HCT116 (cell line): ENCODE measurements around the gene WDR88. TPM values are rescaled to one million over a fixed set of nuclear protein-coding genes. Genes with fewer than 3 reads are reported as not detected.

Experiments used
- ATAC-seq: fragments of 200-7000 bp; cut with Tn5 transposase; 2 replicates; pipeline ENCODE4 v1.9.1; 2020; ENCODE audit warnings: mild to moderate bottlenecking, moderate library complexity
- Bru-seq: library from RNA; stranded (reverse); fragments of 400-500 nt; gene quantifications from one replicate; lab custom pipeline; 2021; lab: Mats Ljungman, UMichigan
- BruChase-seq, 2 experiments: library from RNA; stranded (reverse); fragments of 400-500 nt; gene quantifications; one replicate each; lab custom pipeline; 2021; lab: Mats Ljungman, UMichigan
- BruUV-seq: library from RNA; stranded (reverse); fragments of 400-500 nt; replicated peaks from 2 replicates; lab custom pipeline; 2021; lab: Mats Ljungman, UMichigan
- CTCF ChIA-PET: fragments of 300-600 bp; sonication (Branson Sonifier 250); formaldehyde crosslinking; loops from one replicate; lab custom pipeline; 2021; ENCODE audit warnings: antibody characterized with exemption; lab: Charles Lee
- POLR2A ChIA-PET: fragments of 300-600, 350-600 bp; sonication (Branson Sonifier 250); formaldehyde crosslinking; loops from one replicate; lab custom pipeline; 2021; ENCODE audit warnings: antibody characterized with exemption; lab: Charles Lee
- RAD21 ChIA-PET, 2 experiments: fragments of 300-600 bp; sonication (Branson Sonifier 250); formaldehyde crosslinking; loops; one replicate each; lab custom pipeline; 2023; ENCODE audit warnings: low total read pairs in 2 of 2; ENCODE audit not compliant: uncharacterized antibody in 2 of 2, unreplicated experiment in 2 of 2, low non-redundant PET in 1 of 2; lab: Charles Lee
- DNase-seq: peaks from one replicate; pipeline ENCODE4 v3.0.0-alpha.2; 2010; ENCODE audit warnings: low read depth, low spot score
- H2AFZ ChIP-seq: fragments of 200-600 bp; shearing (Covaris generic), sonication (generic); 2 replicates; pipeline ENCODE4 v1.6.1; 2017; ENCODE audit warnings: low read depth, mixed run types, mixed read lengths, antibody characterized with exemption, low read length; ENCODE audit not compliant: poor library complexity, severe bottlenecking
- H3K27ac ChIP-seq: 2 replicates; pipeline ENCODE4 v1.5.1; 2012; ENCODE audit warnings: low read depth, low read length
- H3K27me3 ChIP-seq: fragments of 200-600 bp; sonication (generic); 2 replicates; pipeline ENCODE4 v1.6.1; 2016; ENCODE audit warnings: mixed run types, low read length, mixed read lengths; ENCODE audit not compliant: insufficient read depth
- H3K36me3 ChIP-seq, 2 experiments: fragments of 200-500 bp in 1 of 2; fragments of 200-600 bp in 1 of 2; sonication (Bioruptor generic) in 1 of 2; sonication (generic) in 1 of 2; 2 replicates each; pipeline versions ENCODE4 v1.5.1 to v1.6.1; 2014 to 2016; ENCODE audit warnings: low read length in 2 of 2, inconsistent platforms in 1 of 2, mixed read lengths in 1 of 2, mixed run types in 1 of 2; ENCODE audit not compliant: insufficient read depth in 2 of 2, control insufficient read depth in 1 of 2
- H3K4me1 ChIP-seq, 2 experiments: fragments of 200-600 bp in 1 of 2; sonication (generic) in 1 of 2; 2 replicates each; pipeline versions ENCODE4 v1.5.1 to v1.6.1; 2012 to 2017; ENCODE audit warnings: low read length in 2 of 2, inconsistent platforms in 1 of 2, mild to moderate bottlenecking in 1 of 2, mixed read lengths in 1 of 2, mixed run types in 1 of 2, moderate library complexity in 1 of 2; ENCODE audit not compliant: insufficient read depth in 2 of 2, control insufficient read depth in 1 of 2
- H3K4me2 ChIP-seq: fragments of 200-600 bp; sonication (generic); 2 replicates; pipeline ENCODE4 v1.6.1; 2017; ENCODE audit warnings: mixed run types, low read length, mixed read lengths
- H3K4me3 ChIP-seq, 2 experiments: fragments of 200-600 bp in 1 of 2; sonication (generic) in 1 of 2; replicated peaks in 1 of 2; 2 replicates each; pipeline ENCODE4 v1.5.1; 2011 to 2016; ENCODE audit warnings: low read length in 2 of 2, control low read depth in 1 of 2, low read depth in 1 of 2, mild to moderate bottlenecking in 1 of 2, mixed read lengths in 1 of 2, mixed run types in 1 of 2
- H3K79me2 ChIP-seq: fragments of 200-600 bp; sonication (generic); 2 replicates; pipeline ENCODE4 v1.6.1; 2017; ENCODE audit warnings: mild to moderate bottlenecking, mixed run types, low read length, moderate library complexity, mixed read lengths; ENCODE audit not compliant: insufficient read depth
- H3K9ac ChIP-seq: fragments of 200-600 bp; sonication (generic); 2 replicates; pipeline ENCODE4 v1.6.1; 2016; ENCODE audit warnings: low read length, mixed read lengths
- H3K9me2 ChIP-seq: fragments of 200-600 bp; sonication (generic), shearing (Covaris generic); 2 replicates; pipeline ENCODE4 v1.6.1; 2017; ENCODE audit warnings: mixed run types, mild to moderate bottlenecking, moderate library complexity; ENCODE audit not compliant: insufficient read depth
- H3K9me3 ChIP-seq, 2 experiments: fragments of 200-500 bp in 1 of 2; fragments of 200-600 bp in 1 of 2; sonication (Bioruptor generic) in 1 of 2; sonication (generic) in 1 of 2; 2 replicates each; pipeline ENCODE4 v1.6.1; 2014 to 2017; ENCODE audit warnings: low read length in 2 of 2, mixed read lengths in 2 of 2, inconsistent platforms in 1 of 2, low read depth in 1 of 2, mild to moderate bottlenecking in 1 of 2, mixed run types in 1 of 2, moderate library complexity in 1 of 2; ENCODE audit not compliant: control insufficient read depth in 1 of 2, insufficient read depth in 1 of 2
- H4K20me1 ChIP-seq: fragments of 200-600 bp; sonication (generic), shearing (Covaris generic); 2 replicates; pipeline ENCODE4 v1.6.1; 2017; ENCODE audit warnings: mixed run types, mild to moderate bottlenecking, moderate library complexity; ENCODE audit not compliant: insufficient read depth
- ATF3 ChIP-seq: IDR thresholded peaks from 2 replicates; pipeline ENCODE4 v1.6.1; 2012
- CBX3 ChIP-seq: IDR thresholded peaks from 2 replicates; pipeline ENCODE4 v1.6.1; 2012; ENCODE audit warnings: low read depth
- CEBPB ChIP-seq: IDR thresholded peaks from 2 replicates; pipeline ENCODE4 v1.6.1; 2012; ENCODE audit warnings: low read depth
- CTCF ChIP-seq, 3 experiments: fragments of 200-600 bp in 1 of 3; sonication (generic) in 1 of 3; IDR thresholded peaks in 2 of 3; conservative IDR thresholded peaks in 1 of 3; 2 replicates each; pipeline ENCODE4 v1.5.1; 2012 to 2017; ENCODE audit warnings: low read depth in 2 of 3, low read length in 2 of 3, antibody characterized with exemption in 1 of 3, borderline replicate concordance in 1 of 3, control low read depth in 1 of 3, mild to moderate bottlenecking in 1 of 3, mixed read lengths in 1 of 3, mixed run types in 1 of 3, moderate library complexity in 1 of 3; ENCODE audit not compliant: insufficient read depth in 1 of 3
- EGR1 ChIP-seq: IDR thresholded peaks from 2 replicates; pipeline ENCODE4 v1.6.1; 2012; ENCODE audit warnings: low read depth
- EZH2 ChIP-seq: fragments of 200-600 bp; sonication (generic); IDR thresholded peaks from 2 replicates; pipeline ENCODE4 v1.6.1; 2017; ENCODE audit warnings: antibody characterized with exemption, mixed run types
- EZH2phosphoT487 ChIP-seq: fragments of 200-600 bp; IDR thresholded peaks from 2 replicates; pipeline ENCODE4 v1.6.1; 2018; ENCODE audit warnings: antibody characterized with exemption, borderline replicate concordance
- MAX ChIP-seq: IDR thresholded peaks from 2 replicates; pipeline ENCODE4 v1.6.1; 2012
- POLR2A ChIP-seq: IDR thresholded peaks from 2 replicates; pipeline ENCODE4 v1.7.0; 2011; ENCODE audit warnings: borderline replicate concordance; ENCODE audit not compliant: insufficient read depth, insufficient read length; ENCODE audit errors: extremely low read depth
- POLR2AphosphoS5 ChIP-seq: IDR thresholded peaks from 2 replicates; pipeline ENCODE4 v1.6.1; 2011; ENCODE audit warnings: mild to moderate bottlenecking, low read depth, low read length, moderate library complexity
- RAD21 ChIP-seq: IDR thresholded peaks from 2 replicates; pipeline ENCODE4 v1.6.1; 2012; ENCODE audit warnings: low read depth, mild to moderate bottlenecking
- REST ChIP-seq: IDR thresholded peaks from 2 replicates; pipeline ENCODE4 v1.6.1; 2012; ENCODE audit warnings: low read depth
- SP1 ChIP-seq: IDR thresholded peaks from 2 replicates; pipeline ENCODE4 v1.6.1; 2012; ENCODE audit warnings: low read depth
- YY1 ChIP-seq: IDR thresholded peaks from 2 replicates; pipeline ENCODE4 v1.6.1; 2011; ENCODE audit warnings: low read length, low read depth, moderate library complexity, mild to moderate bottlenecking; ENCODE audit not compliant: insufficient replicate concordance; ENCODE audit errors: extremely low read depth
- ZBTB33 ChIP-seq: IDR thresholded peaks from 2 replicates; pipeline ENCODE4 v1.6.1; 2011; ENCODE audit warnings: mild to moderate bottlenecking, low read length, moderate library complexity; ENCODE audit not compliant: insufficient replicate concordance; ENCODE audit errors: extremely low read depth
- ZNF274 ChIP-seq: fragments of 200-500 bp; sonication (Bioruptor generic); IDR thresholded peaks from 2 replicates; pipeline ENCODE4 v1.6.1; 2014; ENCODE audit warnings: mild to moderate bottlenecking, low read depth, low read length, inconsistent platforms
- intact Hi-C: fragments of 100-400 bp; cut with micrococcal nuclease; formaldehyde crosslinking; loops from 2 replicates; pipeline ENCODE4 v1.10.0; 2022
- long read RNA-seq: library from polyadenylated mRNA; unstranded; transcript quantifications from one replicate; pipeline ENCODE4 v2.0.0, GENCODE V29; 2021; ENCODE audit not compliant: unreplicated experiment
- polyA plus RNA-seq: library from polyadenylated mRNA; unstranded; fragments of >200 nt; gene quantifications from 2 replicates; pipeline ENCODE4 v1.2.1, GENCODE V29; 2012; ENCODE audit warnings: missing spikeins
- total RNA-seq: library from RNA; stranded (reverse); gene quantifications from one replicate; pipeline ENCODE4 v1.2.1, GENCODE V29; 2021; ENCODE audit not compliant: unreplicated experiment

Gene WDR88
- total RNA-seq (not detected), Bru-seq, nascent RNA (percentile 10 among the genes with signal in this experiment), BruChase-seq, experiment 1, labeled RNA remaining after a 6-hour chase (percentile 19 among the genes with signal in this experiment), BruChase-seq, experiment 2, labeled RNA remaining after a 2-hour chase (percentile 10 among the genes with signal in this experiment)
- polyA plus RNA-seq: 0.07 and 0.29 TPM in 2 replicates
- long read RNA-seq, partial matches to known transcripts: 0 of 3 reads
- long read RNA-seq, other reads (novel, unspliced or antisense): 3 of 3 reads

GRCh38 chr19:33132021-33132420 is at the start of gene WDR88:
TSS of gene WDR88 (plus strand) at chr19:33132114. CDS start at chr19:33132170, 56 bp downstream.
- no peaks in the 10 kb centered on the region for H3K9me2 ChIP-seq
- ChIA-PET POLR2A (no interaction called here), CTCF (interaction anchor here (1.4 kb wide), 1 partner anchor 52 kb away, joined by 4 read pairs; no protein-coding TSS in a partner anchor)
- no peak for ATAC-seq
- H3K79me2 ChIP-seq: no peaks in the 10 kb centered on the region
- H3K9ac ChIP-seq: no peak within 1 kb of the TSS
- H4K20me1 ChIP-seq: no peaks in the 10 kb centered on the region
- H3K36me3 ChIP-seq: peaks cover 0 to under 1% of the 10 kb centered on the region in 2 experiments; a peak in 1 of 4 replicates
- no peak within 1 kb of the TSS for H3K4me2 ChIP-seq
- BruUV-seq: no TSS peak
- intact Hi-C loops: no loop called here
- no peaks in the 10 kb centered on the region for H3K9me3 ChIP-seq
- no peak within 1 kb of the TSS for H3K4me3 ChIP-seq
- TF ChIP-seq EGR1: no peak
- TF ChIP-seq ATF3: no peak
- no peak for TF ChIP-seq REST
- no peak for TF ChIP-seq POLR2AphosphoS5
- no peak for TF ChIP-seq YY1
- no peak for TF ChIP-seq EZH2
- no peak for TF ChIP-seq SP1
- no peak for TF ChIP-seq ZBTB33
- no peak for TF ChIP-seq CEBPB
- no peak for TF ChIP-seq RAD21
- TF ChIP-seq CBX3: no peak
- TF ChIP-seq POLR2A: no peak
- TF ChIP-seq EZH2phosphoT487: no peak
- TF ChIP-seq CTCF (IDR thresholded peaks at IDR 0.05 in 2 of 3, conservative IDR thresholded peaks at IDR 0.05 in 1 of 3; ENCODE audit: borderline replicate concordance in 1 of 3, insufficient read depth in 1 of 3, low read depth in 2 of 3, low read length in 2 of 3): no peak
- TF ChIP-seq ZNF274: no peak
- TF ChIP-seq MAX: no peak
- TF ChIP-seq, all 23 proteins: peak for 0
- H3K27me3 ChIP-seq: no peaks in the 10 kb centered on the region
- no peak within 1 kb of the TSS for H2AFZ ChIP-seq
- H3K27ac ChIP-seq: no peak within 1 kb of the TSS
- RAD21 ChIA-PET: no interaction called here
- peaks cover 6 to 9% of the 10 kb centered on the region in 2 experiments for H3K4me1 ChIP-seq
- DNase-seq: no peak
